HCEC 1CT (cell line): Measurements from ENCODE around the gene UGGT1.
A peak's percentile ranks its signal among the peaks of the same experiment; 100 is the strongest.
"Not testable (repeated sequence)": the region's sequence is repeated elsewhere in the genome, so short reads cannot be mapped to it uniquely, and the experiment has no call there.

Experiments used
- DNase-seq: peaks from one replicate; pipeline ENCODE4 v3.0.0-alpha.2; 2017

The UGGT1 gene

GRCh38 chr2:128178149-128178649 is 87.2 kb downstream of the UGGT1 start:
- DNase-seq: no peak

GRCh38 chr2:128178650-128179460 is 87.9 kb downstream of the UGGT1 start:
- peak; percentile 86 for DNase-seq

- DNase-seq: no peak
Observed at GRCh38 chr2:128179461-128179755, 88.4 kb downstream of the UGGT1 start.

GRCh38 chr2:128180031-128180430 is 89.0 kb downstream of the UGGT1 start:
- DNase-seq: peak; percentile 65

- DNase-seq: no peak
Observed at GRCh38 chr2:128185576-128185975, 94.6 kb downstream of the UGGT1 start.

- DNase-seq: peak; percentile 48
Observed at GRCh38 chr2:128187032-128187654, 96.1 kb downstream of the UGGT1 start.

GRCh38 chr2:128195435-128195984 is 104.5 kb downstream of the UGGT1 start:
- DNase-seq: no peak

GRCh38 chr2:128196026-128196425 is 105.0 kb downstream of the UGGT1 start:
- no peak for DNase-seq

GRCh38 chr2:128196471-128196931 is 105.5 kb downstream of the UGGT1 start:
- no peak for DNase-seq

GRCh38 chr2:128197059-128197458 is 106.1 kb downstream of the UGGT1 start:
- DNase-seq: no peak

GRCh38 chr2:128198656-128199055 is 107.7 kb downstream of the UGGT1 start:
- DNase-seq: no peak

GRCh38 chr2:128199141-128199540 is 108.1 kb downstream of the UGGT1 start:
- no peak for DNase-seq

- DNase-seq: no peak
Observed at GRCh38 chr2:128202791-128203190, 111.8 kb downstream of the UGGT1 start.

GRCh38 chr2:128206245-128206644 is 115.2 kb downstream of the UGGT1 start:
- DNase-seq: no peak

- DNase-seq: no peak
Observed at GRCh38 chr2:128208023-128208422, 117.0 kb downstream of the UGGT1 start.

GRCh38 chr2:128208631-128209324 is 117.8 kb downstream of the UGGT1 start:
- DNase-seq: not testable (repeated sequence)

GRCh38 chr2:128214251-128214650 is 123.3 kb downstream of the UGGT1 start:
- no peak for DNase-seq

GRCh38 chr2:128214866-128215460 is 124.0 kb downstream of the UGGT1 start:
- DNase-seq: no peak

GRCh38 chr2:128215897-128216642 is 125.1 kb downstream of the UGGT1 start:
- no peak for DNase-seq

GRCh38 chr2:128217671-128218070 is 126.7 kb downstream of the UGGT1 start:
- no peak for DNase-seq

GRCh38 chr2:128219891-128220290 is 128.9 kb downstream of the UGGT1 start:
- DNase-seq: no peak

GRCh38 chr2:128227862-128228261 is 136.9 kb downstream of the UGGT1 start:
- no peak for DNase-seq
